Suprapubic skin (tissue), 4 donors: Measurements from ENCODE around the gene MEF2A. TPM values are rescaled to one million over a fixed set of nuclear protein-coding genes. Genes with fewer than 3 reads are reported as not detected.

Experiments used
- DNase-seq, 2 donors: peaks; one replicate each; pipeline ENCODE4 v3.0.0-alpha.2; 2019; ENCODE audit warnings: low spot score in 2 of 2
- H3K27ac ChIP-seq: fragments of 200-600 bp; sonication (generic); one replicate; pipeline ENCODE4 v1.5.1; 2019
- H3K27me3 ChIP-seq: fragments of 200-600 bp; sonication (generic); one replicate; pipeline ENCODE4 v1.5.1; 2019
- H3K36me3 ChIP-seq: fragments of 200-600 bp; sonication (generic); one replicate; pipeline ENCODE4 v1.5.1; 2019
- H3K4me1 ChIP-seq: fragments of 200-600 bp; sonication (generic); one replicate; pipeline ENCODE4 v1.5.1; 2019
- H3K4me3 ChIP-seq: fragments of 200-600 bp; sonication (generic); one replicate; pipeline ENCODE4 v1.5.1; 2019; ENCODE audit warnings: mild to moderate bottlenecking
- H3K9me3 ChIP-seq: fragments of 200-600 bp; sonication (generic); one replicate; pipeline ENCODE4 v1.5.1; 2019
- EP300 ChIP-seq: sonication (generic); formaldehyde crosslinking; IDR thresholded peaks from one replicate; pipeline ENCODE4 v1.6.1; 2017; ENCODE audit warnings: antibody characterized with exemption
- POLR2A ChIP-seq, 2 donors: fragments of 450-650 bp; IDR thresholded peaks; one replicate each; pipeline ENCODE4 v1.6.1; 2017; ENCODE audit warnings: antibody characterized with exemption in 2 of 2, mild to moderate bottlenecking in 2 of 2, moderate library complexity in 2 of 2
- POLR2AphosphoS5 ChIP-seq, 3 donors: sonication (generic); formaldehyde crosslinking; IDR thresholded peaks; one replicate each; pipeline ENCODE4 v1.6.1; 2017; ENCODE audit warnings: antibody characterized with exemption in 3 of 3
- WGBS: methylation state at CpG from one replicate; pipeline ENCODE4 v1.1.5; 2018; 5-methylcytosine and 5-hydroxymethylcytosine counted together
- total RNA-seq, 4 donors: library from RNA; depleted of rRNA; stranded (reverse); fragments of >200 nt; gene quantifications; one replicate each; pipeline ENCODE4 v1.1.0, GENCODE V29; 2016
- TF ChIP-seq, protein P1 (sequence below), 2 donors: fragments of 200-600 bp in 1 of 2; fragments of 450-650 bp in 1 of 2; sonication (generic) in 1 of 2; IDR thresholded peaks; one replicate each; pipeline ENCODE4 v1.5.1; 2016 to 2019; ENCODE audit warnings: antibody characterized with exemption in 2 of 2, mild to moderate bottlenecking in 1 of 2, moderate library complexity in 1 of 2

The MEF2A gene
- total RNA-seq, 4 donors from 2014 or later: 70.1 to 222 (median 78.8) TPM

DNA sequence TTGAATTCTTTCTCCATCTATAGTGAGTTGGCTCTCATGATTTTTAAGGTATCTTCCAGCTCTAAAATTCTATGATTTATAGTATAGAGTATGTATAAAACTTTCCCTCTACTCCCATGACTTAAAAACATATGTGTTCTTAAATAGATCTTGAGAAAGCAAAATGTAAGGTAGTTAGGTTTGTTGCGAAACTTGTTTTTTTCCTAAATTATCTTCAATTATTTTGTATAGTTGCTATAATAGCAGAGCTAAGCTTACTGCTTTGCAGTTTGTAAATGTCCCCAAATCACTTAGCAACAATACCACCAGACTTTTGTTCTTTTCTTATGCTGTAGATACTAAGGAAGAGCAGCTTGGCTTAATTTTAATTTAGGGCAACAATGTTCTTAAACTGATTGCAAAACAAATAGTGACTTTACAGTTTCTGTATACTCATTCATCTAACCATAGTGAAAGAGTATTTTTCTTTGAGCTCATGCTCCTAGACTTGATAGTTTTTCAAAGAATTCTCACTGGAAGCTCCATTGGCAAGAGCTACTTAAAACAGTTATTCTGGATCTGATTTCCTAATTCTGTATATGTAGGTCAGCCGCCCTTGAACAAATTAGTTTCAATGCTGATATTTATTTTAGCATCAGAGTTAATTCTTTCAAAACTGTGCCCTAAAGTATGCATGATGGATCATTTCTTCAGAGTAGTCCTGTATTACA, 106.3 kb downstream of the MEF2A start:
- TF ChIP-seq POLR2A (IDR thresholded peaks at IDR 0.05): no peak
- WGBS: 84% methylated on average over 2 of the region's 2 CpGs
- H3K27ac ChIP-seq: no peak overlapping the region

DNA sequence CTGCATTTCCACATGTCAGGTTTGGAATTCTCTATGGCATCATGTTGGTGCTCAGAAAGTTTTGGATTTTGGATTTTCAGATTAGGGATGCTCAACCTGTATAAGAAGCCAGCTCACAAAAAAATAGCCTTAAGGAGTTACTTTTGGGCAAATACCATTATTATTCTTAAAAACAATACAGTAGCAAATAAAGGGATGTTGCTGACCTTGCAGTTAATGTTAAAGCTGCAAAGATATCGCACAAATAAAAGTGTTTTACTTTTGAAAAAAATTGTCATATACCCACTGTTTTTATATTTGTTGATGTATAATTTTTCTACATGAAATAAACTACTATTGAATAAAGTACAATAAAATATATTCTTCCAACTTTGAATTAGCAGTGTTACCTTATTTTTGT, 107.3 kb downstream of the MEF2A start:
- WGBS: 98% methylated on average over 1 of the region's 1 CpG
- Histone ChIP-seq H3K4me1 (no peaks in the 10 kb centered on the region), H3K4me3 (no peak overlapping the region), H3K9me3 (no peaks in the 10 kb centered on the region), H3K36me3 (peaks cover 34% of the 10 kb centered on the region), H3K27me3 (no peaks in the 10 kb centered on the region), H3K27ac (no peak overlapping the region)
- TF ChIP-seq EP300: no peak
- TF ChIP-seq POLR2A (IDR thresholded peaks at IDR 0.05): no peak
- no peak for TF ChIP-seq POLR2AphosphoS5 (IDR thresholded peaks at IDR 0.05)
- TF ChIP-seq, protein P1, sequence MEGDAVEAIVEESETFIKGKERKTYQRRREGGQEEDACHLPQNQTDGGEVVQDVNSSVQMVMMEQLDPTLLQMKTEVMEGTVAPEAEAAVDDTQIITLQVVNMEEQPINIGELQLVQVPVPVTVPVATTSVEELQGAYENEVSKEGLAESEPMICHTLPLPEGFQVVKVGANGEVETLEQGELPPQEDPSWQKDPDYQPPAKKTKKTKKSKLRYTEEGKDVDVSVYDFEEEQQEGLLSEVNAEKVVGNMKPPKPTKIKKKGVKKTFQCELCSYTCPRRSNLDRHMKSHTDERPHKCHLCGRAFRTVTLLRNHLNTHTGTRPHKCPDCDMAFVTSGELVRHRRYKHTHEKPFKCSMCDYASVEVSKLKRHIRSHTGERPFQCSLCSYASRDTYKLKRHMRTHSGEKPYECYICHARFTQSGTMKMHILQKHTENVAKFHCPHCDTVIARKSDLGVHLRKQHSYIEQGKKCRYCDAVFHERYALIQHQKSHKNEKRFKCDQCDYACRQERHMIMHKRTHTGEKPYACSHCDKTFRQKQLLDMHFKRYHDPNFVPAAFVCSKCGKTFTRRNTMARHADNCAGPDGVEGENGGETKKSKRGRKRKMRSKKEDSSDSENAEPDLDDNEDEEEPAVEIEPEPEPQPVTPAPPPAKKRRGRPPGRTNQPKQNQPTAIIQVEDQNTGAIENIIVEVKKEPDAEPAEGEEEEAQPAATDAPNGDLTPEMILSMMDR (IDR thresholded peaks at IDR 0.05): no peak
- DNase-seq: no peak

More for the DNA sequence above, 106.3 kb downstream of the MEF2A start:
- no peak overlapping the region for H3K4me3 ChIP-seq
- H3K4me1 ChIP-seq: no peaks in the 10 kb centered on the region
- peaks cover 38% of the 10 kb centered on the region for H3K36me3 ChIP-seq
- no peaks in the 10 kb centered on the region for H3K9me3 ChIP-seq
- no peak for DNase-seq
- no peaks in the 10 kb centered on the region for H3K27me3 ChIP-seq

DNA sequence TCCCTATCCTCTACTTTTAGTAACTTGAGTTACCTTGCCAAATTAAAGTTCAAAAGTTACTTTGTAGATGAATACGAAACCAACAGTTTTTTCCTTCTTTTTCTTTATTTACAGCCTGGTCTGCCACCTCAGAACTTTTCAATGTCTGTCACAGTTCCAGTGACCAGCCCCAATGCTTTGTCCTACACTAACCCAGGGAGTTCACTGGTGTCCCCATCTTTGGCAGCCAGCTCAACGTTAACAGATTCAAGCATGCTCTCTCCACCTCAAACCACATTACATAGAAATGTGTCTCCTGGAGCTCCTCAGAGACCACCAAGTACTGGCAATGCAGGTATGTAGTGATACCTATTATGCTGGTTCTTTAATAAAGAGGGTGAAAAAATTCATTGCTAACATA, 108.5 kb downstream of the MEF2A start:
- H3K36me3 ChIP-seq: peaks cover 41% of the 10 kb centered on the region

DNA sequence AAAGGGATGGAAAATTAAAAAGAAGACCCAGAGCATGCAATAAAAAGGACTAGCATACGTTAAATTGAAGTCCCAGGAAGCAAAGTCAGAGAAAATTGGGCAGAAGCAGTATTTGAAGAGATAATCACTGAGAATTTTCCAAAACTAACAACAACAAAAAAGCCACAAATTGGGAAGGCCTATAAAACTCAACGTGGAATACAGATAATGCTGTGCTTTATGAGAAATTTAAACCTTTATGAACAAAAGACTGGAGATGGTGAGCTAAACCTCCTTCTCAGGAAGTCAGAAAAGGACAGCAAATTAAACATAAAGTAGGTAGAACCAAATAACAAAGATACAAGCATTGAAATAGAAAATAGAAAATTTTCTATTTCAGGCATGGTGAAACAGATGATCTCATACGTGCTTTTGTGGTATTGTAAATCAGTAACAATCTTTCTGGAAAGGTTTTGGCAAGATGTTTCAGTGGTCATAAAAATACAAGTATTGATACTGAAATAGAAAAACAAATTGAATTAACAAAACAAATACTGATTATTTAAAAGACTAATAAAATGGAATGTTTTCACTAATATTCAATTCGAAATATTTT, 111.9 kb downstream of the MEF2A start:
- WGBS: 77% methylated on average over 4 of the region's 4 CpGs
- Histone ChIP-seq H3K4me3 (no peak overlapping the region), H3K36me3 (peaks cover 44% of the 10 kb centered on the region), H3K27me3 (no peaks in the 10 kb centered on the region), H3K4me1 (no peaks in the 10 kb centered on the region), H3K9me3 (no peaks in the 10 kb centered on the region), H3K27ac (no peak overlapping the region)
- no peak for TF ChIP-seq POLR2AphosphoS5 (IDR thresholded peaks at IDR 0.05)
- TF ChIP-seq, protein P1 (IDR thresholded peaks at IDR 0.05): no peak
- no peak for TF ChIP-seq EP300
- no peak for TF ChIP-seq POLR2A (IDR thresholded peaks at IDR 0.05)
- DNase-seq: no peak

More for the DNA sequence above, 108.5 kb downstream of the MEF2A start:
- no peak for DNase-seq
- TF ChIP-seq POLR2A (IDR thresholded peaks at IDR 0.05): no peak
- TF ChIP-seq EP300: no peak
- TF ChIP-seq, protein P1 (IDR thresholded peaks at IDR 0.05): no peak
- TF ChIP-seq POLR2AphosphoS5 (IDR thresholded peaks at IDR 0.05): no peak
- H3K27ac ChIP-seq: no peak overlapping the region
- H3K4me1 ChIP-seq: no peaks in the 10 kb centered on the region
- H3K4me3 ChIP-seq: no peak overlapping the region
- H3K9me3 ChIP-seq: no peaks in the 10 kb centered on the region
- 81% methylated on average over 2 of the region's 2 CpGs for WGBS
- no peaks in the 10 kb centered on the region for H3K27me3 ChIP-seq

DNA sequence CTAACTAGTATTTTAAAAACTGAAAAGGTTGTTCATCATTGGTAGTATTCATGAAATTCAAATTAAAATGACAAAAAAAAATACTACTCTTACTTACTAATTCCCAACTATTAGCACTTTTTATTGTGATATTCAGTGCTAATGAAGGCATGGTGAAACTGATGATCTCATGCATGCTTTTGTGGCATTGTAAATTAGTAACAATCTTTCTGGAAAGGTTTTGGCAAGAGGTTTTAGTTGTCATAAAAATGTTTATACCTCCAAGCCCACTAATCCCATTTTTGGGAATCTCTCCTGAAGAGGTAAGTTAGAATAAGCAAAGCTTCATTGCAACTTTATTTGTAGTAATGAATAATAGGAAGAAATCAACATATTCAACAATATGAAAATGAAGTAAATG, 114.5 kb downstream of the MEF2A start:
- H3K4me1 ChIP-seq: no peaks in the 10 kb centered on the region
- H3K27me3 ChIP-seq: no peaks in the 10 kb centered on the region
- TF ChIP-seq POLR2A (IDR thresholded peaks at IDR 0.05) (no peak), EP300 (no peak), POLR2AphosphoS5 (IDR thresholded peaks at IDR 0.05) (no peak)
- TF ChIP-seq, protein P1 (IDR thresholded peaks at IDR 0.05): no peak
- no peak overlapping the region for H3K4me3 ChIP-seq
- no peak for DNase-seq
- H3K36me3 ChIP-seq: peaks cover 37% of the 10 kb centered on the region
- no peaks in the 10 kb centered on the region for H3K9me3 ChIP-seq
- no peak overlapping the region for H3K27ac ChIP-seq
